Measurements from ENCODE around the gene RIT2.

DNA sequence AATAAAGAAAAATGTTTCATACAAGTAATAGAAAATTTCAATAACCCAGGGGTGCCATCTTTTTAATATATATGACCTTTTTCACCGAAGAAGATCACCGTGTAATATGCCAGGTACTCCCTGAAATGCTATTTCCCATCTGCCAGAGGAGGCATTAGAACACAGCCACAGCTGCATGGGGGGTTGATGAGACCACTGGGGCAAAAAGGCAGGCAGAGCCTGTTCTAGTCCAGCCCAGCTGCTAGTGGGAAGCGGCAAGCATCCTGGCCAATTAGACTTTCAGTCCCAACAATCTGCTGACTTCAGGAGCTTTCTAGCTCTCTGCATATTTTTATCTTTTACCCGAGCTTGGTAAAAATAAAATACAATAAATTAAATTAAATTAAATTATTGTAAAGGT lies 362.6 kb downstream of the RIT2 start:
- TF ChIP-seq, protein P1, sequence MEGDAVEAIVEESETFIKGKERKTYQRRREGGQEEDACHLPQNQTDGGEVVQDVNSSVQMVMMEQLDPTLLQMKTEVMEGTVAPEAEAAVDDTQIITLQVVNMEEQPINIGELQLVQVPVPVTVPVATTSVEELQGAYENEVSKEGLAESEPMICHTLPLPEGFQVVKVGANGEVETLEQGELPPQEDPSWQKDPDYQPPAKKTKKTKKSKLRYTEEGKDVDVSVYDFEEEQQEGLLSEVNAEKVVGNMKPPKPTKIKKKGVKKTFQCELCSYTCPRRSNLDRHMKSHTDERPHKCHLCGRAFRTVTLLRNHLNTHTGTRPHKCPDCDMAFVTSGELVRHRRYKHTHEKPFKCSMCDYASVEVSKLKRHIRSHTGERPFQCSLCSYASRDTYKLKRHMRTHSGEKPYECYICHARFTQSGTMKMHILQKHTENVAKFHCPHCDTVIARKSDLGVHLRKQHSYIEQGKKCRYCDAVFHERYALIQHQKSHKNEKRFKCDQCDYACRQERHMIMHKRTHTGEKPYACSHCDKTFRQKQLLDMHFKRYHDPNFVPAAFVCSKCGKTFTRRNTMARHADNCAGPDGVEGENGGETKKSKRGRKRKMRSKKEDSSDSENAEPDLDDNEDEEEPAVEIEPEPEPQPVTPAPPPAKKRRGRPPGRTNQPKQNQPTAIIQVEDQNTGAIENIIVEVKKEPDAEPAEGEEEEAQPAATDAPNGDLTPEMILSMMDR (IDR thresholded peaks at IDR 0.05) = no peak
- TF ChIP-seq SP1 (CRISPR knock-in tag; conservative IDR thresholded peaks at IDR 0.05) (no peak), JAZF1 (CRISPR knock-in tag; IDR thresholded peaks at IDR 0.05) (no peak), IRF2 (CRISPR knock-in tag; IDR thresholded peaks at IDR 0.05; ENCODE audit: borderline replicate concordance, low read depth) (no peak)
- TF ChIP-seq, protein P2, sequence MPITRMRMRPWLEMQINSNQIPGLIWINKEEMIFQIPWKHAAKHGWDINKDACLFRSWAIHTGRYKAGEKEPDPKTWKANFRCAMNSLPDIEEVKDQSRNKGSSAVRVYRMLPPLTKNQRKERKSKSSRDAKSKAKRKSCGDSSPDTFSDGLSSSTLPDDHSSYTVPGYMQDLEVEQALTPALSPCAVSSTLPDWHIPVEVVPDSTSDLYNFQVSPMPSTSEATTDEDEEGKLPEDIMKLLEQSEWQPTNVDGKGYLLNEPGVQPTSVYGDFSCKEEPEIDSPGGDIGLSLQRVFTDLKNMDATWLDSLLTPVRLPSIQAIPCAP (CRISPR knock-in tag; IDR thresholded peaks at IDR 0.05) = no peak
- TF ChIP-seq, protein P3, sequence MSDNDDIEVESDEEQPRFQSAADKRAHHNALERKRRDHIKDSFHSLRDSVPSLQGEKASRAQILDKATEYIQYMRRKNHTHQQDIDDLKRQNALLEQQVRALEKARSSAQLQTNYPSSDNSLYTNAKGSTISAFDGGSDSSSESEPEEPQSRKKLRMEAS (CRISPR knock-in tag; IDR thresholded peaks at IDR 0.05) = no peak

Measured in WTC11 (cell line).